Measurements from ENCODE around the gene PARD3. TPM values are rescaled to one million over a fixed set of nuclear protein-coding genes. Genes with fewer than 3 reads are reported as not detected.

PARD3 gene
- total RNA-seq, 1 experiment from 2014 or later: 57.4 TPM

- peaks cover 11% of the 10 kb centered on the region for H3K4me1 ChIP-seq (replicated peaks; ENCODE audit: insufficient read depth)
- CTCF ChIA-PET: no interaction called here
- TF ChIP-seq EZH2 (IDR thresholded peaks at IDR 0.05; ENCODE audit: low read depth) (no peak), CTCF (conservative IDR thresholded peaks at IDR 0.05) (no peak)
- H3K4me2 ChIP-seq: no peak overlapping the region
- H2AFZ ChIP-seq: no peak overlapping the region
- POLR2A ChIA-PET (ENCODE audit: unreplicated experiment): interaction anchor here (0.8 kb wide), 1 partner anchor 97 kb away, joined by 10 read pairs; no protein-coding TSS in a partner anchor
- no TSS peak for BruUV-seq (replicated peaks)
- no peaks in the 10 kb centered on the region for H3K9me3 ChIP-seq (ENCODE audit: insufficient read depth, low read depth)
- H3F3A ChIP-seq (ENCODE audit: insufficient read depth, low read depth): no peaks in the 10 kb centered on the region
- H3K79me2 ChIP-seq (ENCODE audit: low read depth): no peaks in the 10 kb centered on the region
- no peak for DNase-seq
- no peaks in the 10 kb centered on the region for H3K36me3 ChIP-seq (ENCODE audit: low read depth)
- no peak overlapping the region for H3K27ac ChIP-seq
- intact Hi-C loops (cut with micrococcal nuclease; ENCODE audit: unreplicated experiment): no loop called here
- H3K27me3 ChIP-seq (ENCODE audit: insufficient read depth, low read depth): no peaks in the 10 kb centered on the region
- H3K4me3 ChIP-seq: no peak overlapping the region
- H3K9me2 ChIP-seq (ENCODE audit: insufficient read depth): no peaks in the 10 kb centered on the region
- H4K20me1 ChIP-seq (ENCODE audit: insufficient read depth): no peaks in the 10 kb centered on the region
Observed at GRCh38 chr10:34292675-34293074, 522.4 kb downstream of the PARD3 start.

- Histone ChIP-seq H3K9me3 (ENCODE audit: insufficient read depth, low read depth) (no peaks in the 10 kb centered on the region), H4K20me1 (ENCODE audit: insufficient read depth) (no peaks in the 10 kb centered on the region), H3K27me3 (ENCODE audit: insufficient read depth, low read depth) (no peaks in the 10 kb centered on the region), H3K79me2 (ENCODE audit: low read depth) (no peaks in the 10 kb centered on the region), H3K4me3 (no peak overlapping the region), H2AFZ (no peak overlapping the region), H3K4me2 (no peak overlapping the region), H3K9me2 (ENCODE audit: insufficient read depth) (no peaks in the 10 kb centered on the region), H3K4me1 (replicated peaks; ENCODE audit: insufficient read depth) (peaks cover 11% of the 10 kb centered on the region), H3K36me3 (ENCODE audit: low read depth) (no peaks in the 10 kb centered on the region), H3K27ac (no peak overlapping the region), H3F3A (ENCODE audit: insufficient read depth, low read depth) (no peaks in the 10 kb centered on the region)
- TF ChIP-seq CTCF (conservative IDR thresholded peaks at IDR 0.05): no peak
- TF ChIP-seq EZH2 (IDR thresholded peaks at IDR 0.05; ENCODE audit: low read depth): no peak
- POLR2A ChIA-PET (ENCODE audit: unreplicated experiment): interaction anchor here (0.8 kb wide), 1 partner anchor 96 kb away, joined by 10 read pairs; no protein-coding TSS in a partner anchor
- intact Hi-C loops (cut with micrococcal nuclease; ENCODE audit: unreplicated experiment): no loop called here
- DNase-seq: no peak
- CTCF ChIA-PET: no interaction called here
- no TSS peak for BruUV-seq (replicated peaks)
Observed at GRCh38 chr10:34292194-34292565, 522.9 kb downstream of the PARD3 start.

- Histone ChIP-seq H4K20me1 (ENCODE audit: insufficient read depth) (no peaks in the 10 kb centered on the region), H2AFZ (no peak overlapping the region), H3K27me3 (ENCODE audit: insufficient read depth, low read depth) (no peaks in the 10 kb centered on the region), H3K36me3 (ENCODE audit: low read depth) (no peaks in the 10 kb centered on the region), H3K4me2 (no peak overlapping the region), H3K79me2 (ENCODE audit: low read depth) (no peaks in the 10 kb centered on the region), H3K9me2 (ENCODE audit: insufficient read depth) (no peaks in the 10 kb centered on the region), H3K27ac (no peak overlapping the region), H3K4me3 (no peak overlapping the region), H3K9me3 (ENCODE audit: insufficient read depth, low read depth) (no peaks in the 10 kb centered on the region), H3K4me1 (replicated peaks; ENCODE audit: insufficient read depth) (peaks cover 11% of the 10 kb centered on the region), H3F3A (ENCODE audit: insufficient read depth, low read depth) (no peaks in the 10 kb centered on the region)
- DNase-seq: no peak
- ChIA-PET CTCF (no interaction called here), POLR2A (ENCODE audit: unreplicated experiment) (no interaction called here)
- intact Hi-C loops (cut with micrococcal nuclease; ENCODE audit: unreplicated experiment): no loop called here
- no TSS peak for BruUV-seq (replicated peaks)
- TF ChIP-seq CTCF (conservative IDR thresholded peaks at IDR 0.05): no peak
- no peak for TF ChIP-seq EZH2 (IDR thresholded peaks at IDR 0.05; ENCODE audit: low read depth)
Observed at GRCh38 chr10:34291466-34292193, 523.5 kb downstream of the PARD3 start.
